Jurkat, Clone E6-1 (cell line): ENCODE data around the gene ZNF142. TPM values are rescaled to one million over a fixed set of nuclear protein-coding genes. Genes with fewer than 3 reads are reported as not detected.
A peak's percentile ranks its signal among the peaks of the same experiment; 100 is the strongest.
"Not testable (repeated sequence)": the region's sequence is repeated elsewhere in the genome, so short reads cannot be mapped to it uniquely, and the experiment has no call there.

Experiments
- DNase-seq: peaks from one replicate; pipeline ENCODE4 v3.0.0-alpha.2; 2011; ENCODE audit warnings: low read depth, low spot score
- H3K4me3 ChIP-seq: 2 replicates; pipeline ENCODE4 v1.5.1; 2011; ENCODE audit warnings: mild to moderate bottlenecking, low read length, control low read depth, moderate library complexity
- polyA plus RNA-seq: library from polyadenylated mRNA; unstranded; fragments of >200 nt; gene quantifications from one replicate; pipeline ENCODE4 v1.2.1, GENCODE V29; 2012; ENCODE audit warnings: missing spikeins; ENCODE audit not compliant: insufficient read length, insufficient read depth

Gene ZNF142
- 30.5 TPM for polyA plus RNA-seq

- H3K4me3 ChIP-seq: peak within 1 kb of the TSS; percentile 92
- DNase-seq: peak; percentile 89
These were observed at the start of gene ZNF142, which contains the start of gene BCS1L for GRCh38 chr2:218659258-218659987. TSS of gene ZNF142 (minus strand) at chr2:218659623. CDS start at chr2:218656429, 3,194 bp downstream. TSS of gene BCS1L (plus strand) at chr2:218659683. CDS start at chr2:218660988, 1,305 bp downstream.

GRCh38 chr2:218708086-218708485 is 48.7 kb upstream of the ZNF142 start:
- DNase-seq: no peak
- no peak overlapping the region for H3K4me3 ChIP-seq

GRCh38 chr2:218703341-218703740 is 43.9 kb upstream of the ZNF142 start:
- no peak overlapping the region for H3K4me3 ChIP-seq
- DNase-seq: no peak

GRCh38 chr2:218701806-218702205 is 42.4 kb upstream of the ZNF142 start:
- DNase-seq: no peak
- no peak overlapping the region for H3K4me3 ChIP-seq

- no peak overlapping the region for H3K4me3 ChIP-seq
- no peak for DNase-seq
These were observed 39.5 kb upstream of the ZNF142 start for GRCh38 chr2:218698885-218699284.

- H3K4me3 ChIP-seq: no peak overlapping the region
- no peak for DNase-seq
These were observed 35.2 kb upstream of the ZNF142 start for GRCh38 chr2:218694405-218695145.

- no peak overlapping the region for H3K4me3 ChIP-seq
- DNase-seq: no peak
These were observed 31.8 kb upstream of the ZNF142 start for GRCh38 chr2:218691234-218691633.

GRCh38 chr2:218687400-218688060 is 28.1 kb upstream of the ZNF142 start:
- H3K4me3 ChIP-seq: not testable (repeated sequence)
- peak; percentile 77 for DNase-seq

GRCh38 chr2:218680061-218680460 is 20.6 kb upstream of the ZNF142 start:
- no peak for DNase-seq
- H3K4me3 ChIP-seq: no peak overlapping the region

- DNase-seq: no peak
- H3K4me3 ChIP-seq: no peak overlapping the region
These were observed 19.7 kb upstream of the ZNF142 start for GRCh38 chr2:218679119-218679518.

GRCh38 chr2:218671654-218672566 is 12.5 kb upstream of the ZNF142 start, which contains the start of the genes RNF25 and STK36:
TSS of gene RNF25 (minus strand) at chr2:218672002. CDS start at chr2:218671970, 32 bp downstream.
TSS of gene STK36 (plus strand) at chr2:218672086. CDS start at chr2:218672830, 744 bp downstream.
- DNase-seq: peak; percentile 72
- peak within 1 kb of the TSS; percentile 84 for H3K4me3 ChIP-seq

GRCh38 chr2:218671097-218671653 is 11.8 kb upstream of the ZNF142 start:
- DNase-seq: no peak
- peak overlapping the region; percentile 84 for H3K4me3 ChIP-seq

- no peak overlapping the region for H3K4me3 ChIP-seq
- no peak for DNase-seq
These were observed 5.2 kb upstream of the ZNF142 start for GRCh38 chr2:218664653-218665052.

GRCh38 chr2:218663901-218664300 is 4.5 kb upstream of the ZNF142 start:
- DNase-seq: no peak

GRCh38 chr2:218662827-218663226 is 3.4 kb upstream of the ZNF142 start:
- no peak overlapping the region for H3K4me3 ChIP-seq
- DNase-seq: no peak

More at GRCh38 chr2:218663901-218664300, 4.5 kb upstream of the ZNF142 start:
- no peak overlapping the region for H3K4me3 ChIP-seq

- no peak for DNase-seq
- H3K4me3 ChIP-seq: no peak overlapping the region
These were observed 3.0 kb upstream of the ZNF142 start for GRCh38 chr2:218662377-218662776.

- peak overlapping the region; percentile 92 for H3K4me3 ChIP-seq
- no peak for DNase-seq
These were observed 550 bp upstream of the ZNF142 start for GRCh38 chr2:218659988-218660358.

- DNase-seq: peak; percentile 28
- H3K4me3 ChIP-seq: peak overlapping the region; percentile 92
These were observed 659 bp downstream of the ZNF142 start for GRCh38 chr2:218658671-218659257.
